Measurements from ENCODE around the gene AQP1.

The AQP1 gene

DNA sequence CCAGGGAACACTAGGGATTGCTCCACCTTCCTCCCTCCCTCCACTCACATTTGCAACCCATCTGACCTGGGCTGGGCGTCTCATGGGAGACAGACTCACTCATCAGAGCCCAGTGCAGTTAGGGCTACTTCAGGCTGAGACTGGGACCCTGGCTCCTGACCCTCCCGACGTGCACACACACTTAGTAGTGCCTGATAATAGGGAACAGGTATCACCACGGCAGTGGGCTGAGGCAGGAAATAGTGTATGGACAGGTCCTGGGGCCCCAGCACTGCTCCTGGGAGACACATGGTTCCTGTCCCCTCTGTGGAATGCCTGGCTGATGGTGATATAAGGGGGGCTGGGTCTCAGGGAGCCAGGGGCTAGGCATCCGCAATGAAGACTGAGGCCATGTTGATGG is 14.3 kb downstream of the AQP1 start:
- Histone ChIP-seq H3K4me3 (replicated peaks; ENCODE audit: low read depth, low read length) (no peak overlapping the region), H3K36me3 (ENCODE audit: control insufficient read depth, insufficient read depth, low read length) (no peaks in the 10 kb centered on the region), H3K27me3 (replicated peaks; ENCODE audit: control insufficient read depth, insufficient read depth, low read length) (no peaks in the 10 kb centered on the region; the same call in 1 of the 2 replicates)
- no peak for DNase-seq (ENCODE audit: extremely low read depth, insufficient read length)
- TF ChIP-seq, protein P1, sequence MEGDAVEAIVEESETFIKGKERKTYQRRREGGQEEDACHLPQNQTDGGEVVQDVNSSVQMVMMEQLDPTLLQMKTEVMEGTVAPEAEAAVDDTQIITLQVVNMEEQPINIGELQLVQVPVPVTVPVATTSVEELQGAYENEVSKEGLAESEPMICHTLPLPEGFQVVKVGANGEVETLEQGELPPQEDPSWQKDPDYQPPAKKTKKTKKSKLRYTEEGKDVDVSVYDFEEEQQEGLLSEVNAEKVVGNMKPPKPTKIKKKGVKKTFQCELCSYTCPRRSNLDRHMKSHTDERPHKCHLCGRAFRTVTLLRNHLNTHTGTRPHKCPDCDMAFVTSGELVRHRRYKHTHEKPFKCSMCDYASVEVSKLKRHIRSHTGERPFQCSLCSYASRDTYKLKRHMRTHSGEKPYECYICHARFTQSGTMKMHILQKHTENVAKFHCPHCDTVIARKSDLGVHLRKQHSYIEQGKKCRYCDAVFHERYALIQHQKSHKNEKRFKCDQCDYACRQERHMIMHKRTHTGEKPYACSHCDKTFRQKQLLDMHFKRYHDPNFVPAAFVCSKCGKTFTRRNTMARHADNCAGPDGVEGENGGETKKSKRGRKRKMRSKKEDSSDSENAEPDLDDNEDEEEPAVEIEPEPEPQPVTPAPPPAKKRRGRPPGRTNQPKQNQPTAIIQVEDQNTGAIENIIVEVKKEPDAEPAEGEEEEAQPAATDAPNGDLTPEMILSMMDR (IDR thresholded peaks at IDR 0.05; ENCODE audit: insufficient read depth, low read length, poor library complexity, severe bottlenecking) = no peak

DNA sequence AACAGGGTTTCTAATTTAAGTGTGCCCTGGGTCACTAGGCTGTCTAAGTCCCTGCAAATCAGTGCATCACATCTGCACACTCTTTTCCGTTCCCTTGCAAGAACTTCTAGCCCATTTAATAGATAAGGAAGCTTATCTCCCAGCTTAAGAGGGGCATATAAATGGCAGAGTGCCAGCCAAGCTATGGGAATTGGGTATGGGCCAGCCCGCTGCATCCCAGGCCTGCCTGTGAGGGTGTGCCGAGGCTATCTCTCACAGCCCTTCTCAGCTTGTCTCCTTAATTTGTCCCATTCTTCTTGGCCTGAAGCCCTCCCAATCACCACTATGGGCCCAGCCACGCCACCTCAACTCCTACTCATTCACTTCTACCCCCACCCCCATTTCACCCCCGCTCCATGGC is 14.7 kb downstream of the AQP1 start:
- H3K36me3 ChIP-seq (ENCODE audit: control insufficient read depth, insufficient read depth, low read length) = no peaks in the 10 kb centered on the region
- no peak overlapping the region for H3K4me3 ChIP-seq (replicated peaks; ENCODE audit: low read depth, low read length)
- TF ChIP-seq, protein P1 (IDR thresholded peaks at IDR 0.05; ENCODE audit: insufficient read depth, low read length, poor library complexity, severe bottlenecking) = no peak
- no peaks in the 10 kb centered on the region; the same call in 1 of the 2 replicates for H3K27me3 ChIP-seq (replicated peaks; ENCODE audit: control insufficient read depth, insufficient read depth, low read length)
- no peak for DNase-seq (ENCODE audit: extremely low read depth, insufficient read length)

DNA sequence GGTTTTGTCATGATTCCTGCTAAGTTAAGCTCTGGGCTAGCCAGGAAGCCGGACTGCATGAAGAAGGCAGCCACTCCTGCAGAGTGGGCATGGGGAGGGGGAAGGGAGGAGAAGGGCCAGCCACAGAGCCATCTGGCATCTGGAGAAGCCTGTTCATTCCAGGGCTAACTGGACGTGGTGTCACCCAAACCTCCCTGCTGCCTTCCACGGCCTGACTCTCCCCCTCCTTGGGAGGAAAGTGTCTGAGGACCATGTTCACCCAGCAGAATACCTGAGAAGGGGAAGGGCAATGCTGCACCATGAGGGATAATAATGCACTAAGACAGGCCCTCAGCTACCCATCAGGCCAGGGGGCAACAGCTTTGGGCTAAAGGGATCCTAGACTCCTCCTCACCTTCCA is 15.4 kb downstream of the AQP1 start:
- H3K4me3 ChIP-seq (replicated peaks; ENCODE audit: low read depth, low read length) = no peak overlapping the region
- H3K27me3 ChIP-seq (replicated peaks; ENCODE audit: control insufficient read depth, insufficient read depth, low read length) = no peaks in the 10 kb centered on the region; the same call in 1 of the 2 replicates
- TF ChIP-seq, protein P1 (IDR thresholded peaks at IDR 0.05; ENCODE audit: insufficient read depth, low read length, poor library complexity, severe bottlenecking) = no peak

DNA sequence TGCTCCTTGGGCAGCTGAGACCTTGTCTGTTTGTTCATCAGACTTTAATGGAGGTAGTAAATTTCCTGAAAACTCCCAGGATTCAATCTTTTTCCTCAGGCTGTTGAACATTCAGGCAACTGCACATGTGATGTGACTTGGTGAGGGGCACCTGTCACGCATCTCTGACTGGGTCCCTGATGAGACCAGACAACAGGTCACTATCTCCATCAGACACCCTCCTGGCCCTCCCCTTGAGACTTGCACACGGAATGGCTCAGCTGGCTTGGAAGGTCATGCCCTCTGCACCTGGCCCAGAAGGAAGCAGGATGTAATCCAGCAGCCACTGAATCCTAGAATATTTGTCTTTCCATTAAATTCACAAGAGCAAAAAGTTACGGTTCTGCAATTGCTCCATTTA is 15.9 kb downstream of the AQP1 start:
- no peaks in the 10 kb centered on the region; the same call in 1 of the 2 replicates for H3K27me3 ChIP-seq (replicated peaks; ENCODE audit: control insufficient read depth, insufficient read depth, low read length)
- TF ChIP-seq, protein P1 (IDR thresholded peaks at IDR 0.05; ENCODE audit: insufficient read depth, low read length, poor library complexity, severe bottlenecking) = no peak
- no peak for DNase-seq (ENCODE audit: extremely low read depth, insufficient read length)

More for the DNA sequence above, 15.4 kb downstream of the AQP1 start:
- no peak for DNase-seq (ENCODE audit: extremely low read depth, insufficient read length)
- no peaks in the 10 kb centered on the region for H3K36me3 ChIP-seq (ENCODE audit: control insufficient read depth, insufficient read depth, low read length)

DNA sequence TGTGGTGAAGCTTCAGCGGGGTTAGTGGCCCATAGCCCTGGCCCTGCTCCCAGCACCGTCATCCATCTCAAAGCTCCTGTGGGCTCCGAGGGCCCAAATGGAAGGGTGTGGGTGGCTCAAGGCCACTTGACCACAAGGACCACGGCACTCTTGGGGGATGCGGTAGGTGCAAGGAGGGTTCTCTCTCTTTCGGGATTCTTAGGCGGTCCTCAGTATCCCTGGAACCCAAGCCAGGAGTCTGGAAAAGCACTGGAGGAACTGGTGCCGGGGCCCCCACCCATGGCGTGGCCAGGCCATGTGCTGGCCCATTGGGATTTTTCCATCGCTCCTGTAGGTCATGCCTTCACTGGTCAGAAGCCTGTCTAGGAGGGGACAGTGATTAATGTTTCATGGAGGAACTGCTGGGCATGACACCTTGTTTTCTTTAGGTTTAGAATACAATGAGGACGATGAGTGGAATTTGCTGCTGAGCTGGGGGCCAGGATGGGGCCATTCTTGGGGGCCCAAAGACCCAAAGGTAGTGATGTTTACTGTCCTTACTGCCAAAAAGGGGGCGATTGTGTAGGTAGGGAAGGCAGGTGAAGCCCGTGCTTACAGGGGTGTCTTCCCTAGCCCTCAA is 16.7 kb downstream of the AQP1 start:
- no peak overlapping the region for H3K4me3 ChIP-seq (replicated peaks; ENCODE audit: low read depth, low read length)
- H3K27me3 ChIP-seq (replicated peaks; ENCODE audit: control insufficient read depth, insufficient read depth, low read length) = no peaks in the 10 kb centered on the region; the same call in 1 of the 2 replicates
- no peak for DNase-seq (ENCODE audit: extremely low read depth, insufficient read length)
- TF ChIP-seq, protein P1 (IDR thresholded peaks at IDR 0.05; ENCODE audit: insufficient read depth, low read length, poor library complexity, severe bottlenecking) = no peak
- H3K36me3 ChIP-seq (ENCODE audit: control insufficient read depth, insufficient read depth, low read length) = no peaks in the 10 kb centered on the region

More for the DNA sequence above, 15.9 kb downstream of the AQP1 start:
- no peak overlapping the region for H3K4me3 ChIP-seq (replicated peaks; ENCODE audit: low read depth, low read length)
- H3K36me3 ChIP-seq (ENCODE audit: control insufficient read depth, insufficient read depth, low read length) = no peaks in the 10 kb centered on the region

Measured in GM06990 (cell line).